DOHH2 (cell line): ENCODE measurements around the gene SLC27A5.

ENCODE experiments used
- H3F3A ChIP-seq: fragments of 200-600 bp; sonication (generic), shearing (Covaris generic); 2 replicates; pipeline ENCODE4 v1.6.0; 2016; ENCODE audit warnings: antibody characterized with exemption, mild to moderate bottlenecking; ENCODE audit not compliant: control insufficient read depth, insufficient read depth
- H3K27ac ChIP-seq: fragments of 200-600 bp; sonication (generic); 2 replicates; pipeline ENCODE4 v1.5.1; 2014; ENCODE audit warnings: low read depth, mild to moderate bottlenecking, low read length, moderate library complexity
- H3K27me3 ChIP-seq: fragments of 200-600 bp; sonication (generic); 2 replicates; pipeline ENCODE4 v1.6.1; 2014; ENCODE audit warnings: mild to moderate bottlenecking, low read length, mixed read lengths; ENCODE audit not compliant: control insufficient read depth
- H3K36me3 ChIP-seq: fragments of 200-600 bp; sonication (generic); 2 replicates; pipeline ENCODE4 v1.6.1; 2014; ENCODE audit warnings: mild to moderate bottlenecking, low read length, moderate library complexity, mixed read lengths; ENCODE audit not compliant: control insufficient read depth
- H3K4me1 ChIP-seq: fragments of 200-600 bp; sonication (generic); 2 replicates; pipeline ENCODE4 v1.6.1; 2014; ENCODE audit warnings: mild to moderate bottlenecking, low read length, mixed read lengths; ENCODE audit not compliant: control insufficient read depth
- H3K4me2 ChIP-seq: fragments of 200-600 bp; sonication (generic); 2 replicates; pipeline ENCODE4 v1.6.0; 2014; ENCODE audit warnings: mild to moderate bottlenecking, low read length, moderate library complexity
- H3K4me3 ChIP-seq: fragments of 200-600 bp; sonication (generic); 2 replicates; pipeline ENCODE4 v1.5.1; 2014; ENCODE audit warnings: mild to moderate bottlenecking, low read length, mixed read lengths
- H3K79me2 ChIP-seq: fragments of 200-600 bp; sonication (generic); 2 replicates; pipeline ENCODE4 v1.6.1; 2014; ENCODE audit warnings: mild to moderate bottlenecking, low read length, mixed read lengths; ENCODE audit not compliant: control insufficient read depth
- H3K9me2 ChIP-seq: fragments of 200-600 bp; sonication (generic); replicated peaks from 2 replicates; pipeline ENCODE4 v1.6.1; 2014; ENCODE audit warnings: mild to moderate bottlenecking, low read length, mixed read lengths; ENCODE audit not compliant: control insufficient read depth
- H3K9me3 ChIP-seq: fragments of 200-600 bp; sonication (generic); 2 replicates; pipeline ENCODE4 v1.6.1; 2014; ENCODE audit warnings: antibody characterized with exemption, low read length, mixed read lengths; ENCODE audit not compliant: control insufficient read depth, insufficient read depth
- H4K20me1 ChIP-seq: fragments of 200-600 bp; sonication (generic); 2 replicates; pipeline ENCODE4 v1.6.0; 2014; ENCODE audit warnings: low read depth, mild to moderate bottlenecking, antibody characterized with exemption, low read length, moderate library complexity; ENCODE audit not compliant: control insufficient read depth, insufficient read depth
- CTCF ChIP-seq: fragments of 200-600 bp; sonication (generic); IDR thresholded peaks from one replicate; pipeline ENCODE4 v1.5.1; 2014; ENCODE audit warnings: antibody characterized with exemption, mild to moderate bottlenecking, low read depth, low read length; ENCODE audit not compliant: poor library complexity, severe bottlenecking
- EZH2phosphoT487 ChIP-seq: fragments of 200-600 bp; sonication (generic); IDR thresholded peaks from 2 replicates; pipeline ENCODE4 v1.6.1; 2017; ENCODE audit warnings: borderline replicate concordance, mild to moderate bottlenecking, antibody characterized with exemption, low read length, moderate library complexity, mixed read lengths

The SLC27A5 gene

GRCh38 chr19:58521651-58522050 is 9.9 kb upstream of the SLC27A5 start:
- Histone ChIP-seq H3K4me2 (no peak overlapping the region), H4K20me1 (no peaks in the 10 kb centered on the region), H3K27ac (no peak overlapping the region), H3F3A (peaks cover 7% of the 10 kb centered on the region; the same call in 1 of the 2 replicates), H3K79me2 (peaks cover 30% of the 10 kb centered on the region), H3K27me3 (no peaks in the 10 kb centered on the region), H3K9me2 (no peaks in the 10 kb centered on the region), H3K4me1 (peaks cover 15% of the 10 kb centered on the region), H3K4me3 (no peak overlapping the region), H3K9me3 (no peaks in the 10 kb centered on the region), H3K36me3 (peaks cover 9% of the 10 kb centered on the region)
- no peak for TF ChIP-seq EZH2phosphoT487
- TF ChIP-seq CTCF = no peak

GRCh38 chr19:58520257-58520599 is 8.4 kb upstream of the SLC27A5 start:
- Histone ChIP-seq H3K9me3 (no peaks in the 10 kb centered on the region), H3K4me3 (peak overlapping the region; percentile 90), H4K20me1 (no peaks in the 10 kb centered on the region), H3K9me2 (no peaks in the 10 kb centered on the region), H3K4me2 (peak overlapping the region; percentile 98), H3K27ac (peak overlapping the region; percentile 72), H3K36me3 (peaks cover 23% of the 10 kb centered on the region), H3K4me1 (peaks cover 26% of the 10 kb centered on the region), H3F3A (peaks cover 13% of the 10 kb centered on the region), H3K79me2 (peaks cover 44% of the 10 kb centered on the region), H3K27me3 (no peaks in the 10 kb centered on the region)
- TF ChIP-seq CTCF = no peak
- no peak for TF ChIP-seq EZH2phosphoT487

GRCh38 chr19:58519355-58520256 is 7.8 kb upstream of the SLC27A5 start, which contains the start of gene ZBTB45:
TSS of gene ZBTB45 (minus strand) at chr19:58519810. CDS start at chr19:58517673, 2,137 bp downstream.
- Histone ChIP-seq H3K79me2 (peaks cover 51% of the 10 kb centered on the region), H3K4me3 (peak within 1 kb of the TSS; percentile 90), H3K9me3 (no peaks in the 10 kb centered on the region), H3K9me2 (no peaks in the 10 kb centered on the region), H3K36me3 (peaks cover 25% of the 10 kb centered on the region), H4K20me1 (no peaks in the 10 kb centered on the region), H3K27me3 (no peaks in the 10 kb centered on the region), H3F3A (peaks cover 13% of the 10 kb centered on the region), H3K4me2 (peak within 1 kb of the TSS; percentile 98), H3K4me1 (peaks cover 31% of the 10 kb centered on the region), H3K27ac (peak within 1 kb of the TSS; percentile 72)
- TF ChIP-seq CTCF = peak; percentile 54
- TF ChIP-seq EZH2phosphoT487 = no peak
